ENCODE data around the gene NDUFAB1.

GRCh38 chr16:23579371-23579770, 16.7 kb downstream of the NDUFAB1 start:
- TF ChIP-seq CTCF (IDR thresholded peaks at IDR 0.05): no peak
- TF ChIP-seq POLR2A (IDR thresholded peaks at IDR 0.05): no peak
